NCI-H2171 treated with DMSO at 0.1 percent for 48 hours (cell line): Measurements from ENCODE around the gene DPEP1.

Experiments
- DNase-seq: peaks from one replicate; lab custom pipeline; 2025; lab: John Stamatoyannopoulos, UW

Gene DPEP1

GRCh38 chr16:89687092-89687940, 73.9 kb downstream of the DPEP1 start:
- DNase-seq = peak; percentile 51
